Caco-2 (cell line): ENCODE results near the gene HSD17B3. TPM values are rescaled to one million over a fixed set of nuclear protein-coding genes. Genes with fewer than 3 reads are reported as not detected.

Source experiments
- BruUV-seq: library from RNA; stranded (reverse); fragments of 400-500 nt; replicated peaks from 2 replicates; lab custom pipeline; 2021; lab: Mats Ljungman, UMichigan
- CTCF ChIA-PET: fragments of 300-600 bp; sonication (Branson Sonifier 250); formaldehyde crosslinking; loops from one replicate; lab custom pipeline; 2022; ENCODE audit warnings: antibody characterized with exemption; lab: Charles Lee
- POLR2A ChIA-PET: fragments of 300-600 bp; sonication (Branson Sonifier 250); formaldehyde crosslinking; loops from one replicate; lab custom pipeline; 2022; ENCODE audit warnings: antibody characterized with exemption; lab: Charles Lee
- DNase-seq, 2 experiments: peaks; one replicate each; pipeline versions ENCODE4 v3.0.0 to v3.0.0-alpha.2; 2020 to 2022
- H3K27me3 ChIP-seq: replicated peaks from 2 replicates; pipeline ENCODE4 v1.6.0; 2011; ENCODE audit warnings: low read length; ENCODE audit not compliant: control insufficient read depth, insufficient read depth
- H3K36me3 ChIP-seq: 2 replicates; pipeline ENCODE4 v1.5.1; 2011; ENCODE audit warnings: low read length; ENCODE audit not compliant: control insufficient read depth, insufficient read depth
- H3K4me1 ChIP-seq: fragments of 250-450 bp; sonication (Bioruptor Pico); 2 replicates; pipeline ENCODE4 v1.5.1; 2020; ENCODE audit warnings: mild to moderate bottlenecking
- H3K4me3 ChIP-seq: 2 replicates; pipeline ENCODE4 v1.5.1; 2011; ENCODE audit warnings: low read depth, mild to moderate bottlenecking, control low read depth, low read length
- H3K9me3 ChIP-seq: fragments of 250-450 bp; sonication (Bioruptor Pico); 2 replicates; pipeline ENCODE4 v1.5.1; 2020; ENCODE audit warnings: mild to moderate bottlenecking, moderate library complexity
- H3K27ac Mint-ChIP-seq: one replicate; pipeline ENCODE4 v1.8.0; 2022; ENCODE audit warnings: mixed read lengths; ENCODE audit not compliant: unreplicated experiment
- H3K27me3 Mint-ChIP-seq: one replicate; pipeline ENCODE4 v1.8.0; 2022; ENCODE audit warnings: mixed read lengths; ENCODE audit not compliant: insufficient read depth, unreplicated experiment
- H3K36me3 Mint-ChIP-seq: one replicate; pipeline ENCODE4 v1.8.0; 2022; ENCODE audit warnings: mild to moderate bottlenecking, mixed read lengths; ENCODE audit not compliant: insufficient read depth, unreplicated experiment
- H3K4me1 Mint-ChIP-seq: one replicate; pipeline ENCODE4 v1.8.0; 2022; ENCODE audit warnings: low read depth, mixed read lengths; ENCODE audit not compliant: unreplicated experiment
- H3K4me3 Mint-ChIP-seq: one replicate; pipeline ENCODE4 v1.8.0; 2022; ENCODE audit warnings: mild to moderate bottlenecking, moderate library complexity, mixed read lengths; ENCODE audit not compliant: unreplicated experiment
- H3K9me3 Mint-ChIP-seq: one replicate; pipeline ENCODE4 v1.8.0; 2022; ENCODE audit warnings: mixed read lengths; ENCODE audit not compliant: unreplicated experiment
- CTCF ChIP-seq, 2 experiments: fragments of 200-600 bp in 1 of 2; IDR thresholded peaks; 1 replicate in 1 of 2; 2 replicates in 1 of 2; pipeline versions ENCODE4 v1.5.1 to v1.8.0; 2011 to 2022; ENCODE audit warnings: antibody characterized with exemption in 1 of 2, control low read depth in 1 of 2, inconsistent platforms in 1 of 2, low read depth in 1 of 2, low read length in 1 of 2, mild to moderate bottlenecking in 1 of 2, moderate library complexity in 1 of 2; ENCODE audit not compliant: insufficient read depth in 1 of 2, severe bottlenecking in 1 of 2, unreplicated experiment in 1 of 2
- intact Hi-C: fragments of 100-400 bp; cut with micrococcal nuclease; formaldehyde crosslinking; loops from one replicate; pipeline ENCODE4 v1.10.0; 2022; ENCODE audit not compliant: unreplicated experiment
- total RNA-seq: library from RNA; stranded (reverse); gene quantifications from 2 replicates; pipeline ENCODE4 v1.2.3, GENCODE V29; 2022

The HSD17B3 gene
- total RNA-seq, 1 experiment from 2014 or later: not detected

DNA sequence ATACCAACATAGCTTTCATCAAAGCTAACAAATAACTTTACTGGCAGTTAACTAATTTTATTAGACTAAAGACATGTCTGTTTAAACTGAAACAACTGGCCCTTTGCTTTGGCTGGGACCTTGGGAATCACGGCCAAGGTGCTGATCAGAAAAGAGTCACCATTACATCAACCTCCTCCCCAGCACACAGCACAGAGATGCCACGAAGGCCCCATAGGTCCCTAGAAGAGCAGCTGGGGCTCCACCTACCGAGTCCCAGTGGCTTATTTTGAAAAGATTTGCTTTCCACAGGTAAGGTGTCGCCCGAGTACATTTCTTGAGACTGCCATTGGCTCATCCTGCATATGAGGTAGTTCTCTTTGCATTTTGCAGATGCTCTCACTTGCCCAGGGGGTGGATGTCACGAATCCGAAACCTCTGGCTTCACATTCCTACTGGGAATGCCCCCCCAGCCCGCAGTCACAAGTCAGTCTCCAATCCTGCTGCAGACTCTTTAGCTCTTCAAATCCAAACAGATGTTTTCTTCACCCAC is 18.8 kb upstream of the HSD17B3 start:
- TSS peak; percentile 94 for BruUV-seq
- CTCF ChIA-PET: no interaction called here

DNA sequence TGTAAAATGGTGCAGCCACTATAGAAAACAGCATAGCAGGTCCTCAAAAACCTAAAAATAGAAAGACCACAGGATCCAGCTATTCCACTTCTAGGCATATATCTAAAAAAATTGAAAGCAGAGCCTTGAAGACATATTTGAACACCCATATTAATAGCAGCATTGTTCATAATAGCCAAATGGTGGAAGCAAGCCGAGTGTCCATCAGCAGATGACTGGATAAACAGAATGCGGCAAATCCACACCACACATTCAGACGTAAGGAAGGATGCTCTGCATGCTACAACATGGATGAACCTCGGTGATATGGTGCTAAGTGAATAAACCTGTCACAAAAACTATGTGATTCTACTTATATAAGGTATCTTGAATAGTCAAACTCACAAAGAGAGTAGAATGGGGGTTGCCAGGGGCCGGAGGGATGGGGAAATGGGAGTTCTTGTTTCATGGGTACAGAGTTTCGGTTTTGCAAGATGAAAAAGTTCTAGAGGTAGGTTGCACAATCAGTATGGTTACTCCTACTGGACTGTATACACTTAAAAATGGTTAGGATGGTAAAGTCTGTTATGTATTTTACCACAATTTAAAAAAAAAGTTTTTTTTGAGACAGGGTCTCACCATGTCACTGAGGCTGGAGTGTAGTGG is 17.1 kb upstream of the HSD17B3 start:
- Histone ChIP-seq H3K27me3 (no peaks in the 10 kb centered on the region), H3K4me3 (no peak overlapping the region), H3K36me3 (peaks cover 2% of the 10 kb centered on the region), H3K4me1 (0 out of 2 replicates have a peak, but pooled peaks cover 3% of the 10 kb centered on the region), H3K9me3 (peaks cover 2% of the 10 kb centered on the region)
- intact Hi-C loops: no loop called here
- Mint-ChIP-seq H3K27me3 (no peaks in the 10 kb centered on the region), H3K27ac (no peak overlapping the region), H3K4me1 (peaks cover 7% of the 10 kb centered on the region), H3K4me3 (no peak overlapping the region), H3K36me3 (peaks cover 40% of the 10 kb centered on the region), H3K9me3 (no peaks in the 10 kb centered on the region)
- POLR2A ChIA-PET: no interaction called here
- TF ChIP-seq CTCF (IDR thresholded peaks at IDR 0.05; ENCODE audit: insufficient read depth in 1 of 2, low read depth in 1 of 2, low read length in 1 of 2, severe bottlenecking in 1 of 2, unreplicated experiment in 1 of 2): no peak
- BruUV-seq: no TSS peak
- CTCF ChIA-PET: no interaction called here
- no peak for DNase-seq

More for the DNA sequence above, 18.8 kb upstream of the HSD17B3 start:
- H3K36me3 ChIP-seq: peaks cover 5% of the 10 kb centered on the region
- H3K27me3 ChIP-seq: no peaks in the 10 kb centered on the region
- 0 out of 2 replicates have a peak, but pooled peaks cover 3% of the 10 kb centered on the region for H3K4me1 ChIP-seq
- Mint-ChIP-seq H3K4me1 (peaks cover 7% of the 10 kb centered on the region), H3K9me3 (no peaks in the 10 kb centered on the region), H3K4me3 (no peak overlapping the region), H3K27ac (no peak overlapping the region), H3K36me3 (peaks cover 42% of the 10 kb centered on the region), H3K27me3 (no peaks in the 10 kb centered on the region)
- intact Hi-C loops: loop anchor here (10.0 kb wide), 1 partner anchor 64 kb away; the partner anchor contains the start of gene SLC35D2
- no peaks in the 10 kb centered on the region for H3K9me3 ChIP-seq
- DNase-seq: no peak
- no peak for TF ChIP-seq CTCF (IDR thresholded peaks at IDR 0.05; ENCODE audit: insufficient read depth in 1 of 2, low read depth in 1 of 2, low read length in 1 of 2, severe bottlenecking in 1 of 2, unreplicated experiment in 1 of 2)
- POLR2A ChIA-PET: no interaction called here
- no peak overlapping the region for H3K4me3 ChIP-seq

DNA sequence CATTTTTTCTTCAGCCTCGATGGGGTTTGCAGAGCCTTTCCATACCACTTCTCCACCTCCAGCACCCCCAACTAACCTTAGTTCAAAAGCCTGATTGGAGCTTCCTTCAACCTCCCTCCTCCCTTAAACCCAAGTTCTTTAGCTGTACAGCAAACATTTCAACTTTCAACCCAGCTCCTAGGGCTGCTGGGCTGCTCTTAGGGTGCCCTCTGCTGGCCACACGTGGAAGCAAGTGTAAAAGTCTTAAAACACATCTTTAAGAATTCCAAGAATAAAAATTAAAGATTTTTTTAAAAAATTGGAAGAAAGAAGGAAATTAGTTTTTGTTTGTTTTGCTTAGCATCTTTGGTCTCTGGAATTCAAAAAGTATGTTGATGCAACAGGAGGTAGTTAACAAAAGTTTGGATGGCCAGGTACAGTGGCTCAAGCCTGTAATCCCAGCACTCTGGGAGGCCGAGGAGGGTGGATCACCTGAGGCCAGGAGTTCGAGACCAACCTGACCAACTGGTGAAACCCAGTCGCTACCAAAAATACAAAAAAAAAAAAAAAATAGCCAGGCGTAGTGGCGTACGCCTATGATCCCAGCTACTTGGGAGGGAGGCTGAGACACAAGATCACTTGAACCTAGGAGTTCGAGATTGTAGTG is 15.5 kb upstream of the HSD17B3 start:
- peak; percentile 74 to 87 for TF ChIP-seq CTCF (IDR thresholded peaks at IDR 0.05; ENCODE audit: insufficient read depth in 1 of 2, low read depth in 1 of 2, low read length in 1 of 2, severe bottlenecking in 1 of 2, unreplicated experiment in 1 of 2)
- CTCF ChIA-PET: interaction anchor here (0.5 to 1.5 kb wide), 20 partner anchors 10 to 367 kb away, joined by 3 to 18 read pairs (median 3); no protein-coding TSS in a partner anchor
- Histone ChIP-seq H3K4me1 (0 out of 2 replicates have a peak, but pooled peaks cover 3% of the 10 kb centered on the region), H3K36me3 (peaks cover 2% of the 10 kb centered on the region), H3K4me3 (no peak overlapping the region), H3K27me3 (no peaks in the 10 kb centered on the region), H3K9me3 (peaks cover 17% of the 10 kb centered on the region)
- no peaks in the 10 kb centered on the region for H3K27me3 Mint-ChIP-seq
- H3K4me3 Mint-ChIP-seq: peak overlapping the region; percentile 17
- peaks cover 28% of the 10 kb centered on the region for H3K36me3 Mint-ChIP-seq
- POLR2A ChIA-PET: interaction anchor here (0.7 kb wide), 1 partner anchor 9 kb away, joined by 3 read pairs; no protein-coding TSS in a partner anchor
- peaks cover 7% of the 10 kb centered on the region for H3K4me1 Mint-ChIP-seq
- intact Hi-C loops: loop anchor here (1.0 kb wide), 2 partner anchors 85 to 99 kb away; no protein-coding TSS in a partner anchor
- peaks cover 10% of the 10 kb centered on the region for H3K9me3 Mint-ChIP-seq
- no TSS peak for BruUV-seq
- DNase-seq: peak in 1 of 2 experiments; percentile 49
- H3K27ac Mint-ChIP-seq: peak overlapping the region; percentile 65
